ENCODE data around the gene C10orf105.
A peak's percentile ranks its signal among the peaks of the same experiment; 100 is the strongest.

Gene C10orf105

DNA sequence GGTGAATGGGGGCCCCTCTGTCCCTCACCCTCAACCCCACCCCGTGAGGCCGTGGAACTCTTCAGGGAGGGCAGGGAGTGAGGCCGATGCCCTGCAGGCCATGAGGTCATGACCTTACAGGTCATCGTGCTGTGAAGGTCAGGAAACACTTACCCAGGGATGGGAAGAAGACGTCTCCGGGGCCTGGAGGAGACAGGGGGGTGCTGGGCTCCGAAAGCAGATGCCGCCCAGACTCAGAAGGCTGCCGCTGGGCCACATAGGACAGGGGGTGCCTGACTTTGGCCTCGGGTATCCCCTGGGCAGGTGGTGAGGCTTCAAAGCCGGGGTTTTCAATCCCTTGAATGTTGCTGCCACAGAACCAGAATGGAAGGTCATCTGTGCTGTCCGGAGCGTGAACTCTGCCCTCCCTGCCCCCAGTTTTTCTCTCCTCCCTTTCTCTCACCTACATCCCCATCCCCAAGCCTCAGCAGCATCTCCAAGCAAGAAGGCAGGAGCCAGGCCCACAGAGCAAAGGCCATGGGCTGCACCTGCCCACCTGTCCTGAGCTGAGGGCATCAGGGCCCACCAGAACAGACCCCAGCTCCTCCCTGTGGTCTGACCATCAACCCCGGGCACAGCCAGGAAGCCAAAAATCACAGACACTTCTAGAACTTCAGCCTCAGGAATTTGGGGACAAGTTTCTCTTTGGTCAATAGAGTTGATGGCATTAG is 32.1 kb upstream of the C10orf105 start:
- DNase-seq (ENCODE audit: low read depth in 2 of 2) = no peak

DNA sequence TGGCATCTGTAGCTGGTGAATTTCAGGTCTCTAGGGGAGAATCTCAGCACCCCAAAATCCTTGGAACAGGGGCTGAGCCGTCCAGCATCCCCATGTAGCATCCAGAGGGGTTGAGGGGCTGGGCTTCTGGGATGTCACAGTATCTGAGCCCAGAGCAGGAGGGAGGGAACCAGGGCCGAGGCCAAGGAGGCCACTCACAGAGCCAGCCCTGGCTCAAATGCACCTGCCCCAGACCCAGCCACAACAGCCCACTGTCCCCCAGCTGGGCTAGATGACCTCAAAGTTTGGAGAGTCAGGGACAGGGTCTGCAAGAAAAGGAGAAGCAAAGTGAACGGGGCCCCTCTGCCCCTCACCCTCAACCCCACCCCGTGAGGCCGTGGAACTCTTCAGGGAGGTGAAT is 31.4 kb upstream of the C10orf105 start:
- DNase-seq (ENCODE audit: low read depth in 2 of 2) = no peak

DNA sequence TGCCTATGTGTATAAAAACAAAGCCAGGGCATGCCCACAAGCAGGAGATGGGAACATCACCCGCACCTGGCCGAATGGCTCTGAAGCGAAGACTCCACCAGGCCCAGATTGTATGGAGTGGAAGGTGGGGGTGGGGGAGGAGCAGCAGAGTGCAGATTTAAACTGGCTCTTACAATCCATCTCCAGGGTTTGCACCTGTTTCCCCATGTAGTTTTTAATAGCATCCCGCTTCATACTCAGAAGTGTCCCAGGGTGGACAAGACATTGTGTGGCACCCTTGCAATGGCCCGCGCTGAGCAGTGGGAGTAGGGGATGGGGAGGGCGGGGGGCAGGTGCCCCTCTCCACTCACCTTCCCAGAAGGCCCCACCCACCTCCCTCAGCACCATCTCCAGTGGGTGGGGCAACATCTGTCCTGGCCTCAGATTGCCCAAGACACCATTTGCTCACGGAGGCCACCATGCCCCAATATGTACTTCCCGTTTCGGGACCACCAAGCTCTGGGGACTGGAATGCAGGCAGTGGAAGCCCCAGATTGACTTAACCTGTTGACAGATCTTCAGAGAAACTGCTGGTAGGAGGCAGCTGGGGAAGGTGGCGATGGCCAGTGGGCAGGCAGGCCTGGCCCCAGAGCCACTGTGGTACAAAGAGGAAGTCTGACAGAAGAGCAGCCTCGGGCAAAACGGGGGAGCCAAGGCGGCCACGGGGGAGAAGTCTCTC is 30.7 kb upstream of the C10orf105 start:
- DNase-seq (ENCODE audit: low read depth in 2 of 2) = no peak

DNA sequence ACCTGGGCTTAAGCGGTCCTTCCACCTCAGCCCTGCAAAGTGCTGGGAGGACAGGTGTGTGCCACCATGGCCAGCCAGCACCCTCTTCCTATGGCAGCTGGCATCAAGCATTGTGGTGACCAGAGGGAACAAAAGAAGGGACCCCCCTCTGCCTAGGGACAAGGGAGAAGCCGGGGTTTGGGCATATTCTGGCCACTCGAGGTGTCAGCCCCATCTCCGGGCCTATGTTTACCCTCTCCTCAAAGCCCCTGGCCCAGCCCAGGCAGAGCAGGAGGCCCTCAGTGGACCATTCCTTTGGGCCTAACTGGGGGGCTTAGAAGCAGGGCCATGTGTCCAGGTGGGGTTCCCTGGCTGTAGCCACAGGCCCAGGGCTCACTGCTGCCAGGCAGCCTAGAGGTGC is 29.8 kb upstream of the C10orf105 start:
- no peak for DNase-seq (ENCODE audit: low read depth in 2 of 2)

DNA sequence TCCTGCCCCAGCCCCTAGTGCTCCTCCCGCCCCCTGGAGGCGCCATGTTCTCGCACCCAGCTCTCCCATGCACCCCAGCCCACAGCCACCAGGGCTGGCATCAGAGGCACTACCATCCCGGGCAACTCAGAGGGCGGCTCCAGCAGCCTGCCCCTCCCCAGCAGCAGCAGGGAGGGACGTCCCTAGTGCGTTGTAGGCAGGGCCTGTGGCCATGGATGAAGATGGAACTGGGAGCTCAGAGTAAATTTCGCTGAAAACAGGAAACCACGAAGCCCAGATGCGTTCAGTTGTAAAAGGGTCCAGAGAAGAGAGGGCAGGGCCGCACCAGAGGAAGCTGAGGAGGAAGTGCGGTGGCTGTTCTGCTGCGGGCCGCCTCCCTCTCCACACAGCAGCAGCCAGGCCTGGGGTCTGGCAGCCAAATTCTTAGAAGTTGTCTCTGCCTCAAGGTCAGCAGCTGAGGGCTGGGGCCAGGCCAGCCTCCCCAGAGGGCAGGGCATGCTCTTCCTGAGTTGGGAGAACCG is 29.2 kb upstream of the C10orf105 start:
- DNase-seq (ENCODE audit: low read depth in 2 of 2) = peak; percentile 67 to 73

DNA sequence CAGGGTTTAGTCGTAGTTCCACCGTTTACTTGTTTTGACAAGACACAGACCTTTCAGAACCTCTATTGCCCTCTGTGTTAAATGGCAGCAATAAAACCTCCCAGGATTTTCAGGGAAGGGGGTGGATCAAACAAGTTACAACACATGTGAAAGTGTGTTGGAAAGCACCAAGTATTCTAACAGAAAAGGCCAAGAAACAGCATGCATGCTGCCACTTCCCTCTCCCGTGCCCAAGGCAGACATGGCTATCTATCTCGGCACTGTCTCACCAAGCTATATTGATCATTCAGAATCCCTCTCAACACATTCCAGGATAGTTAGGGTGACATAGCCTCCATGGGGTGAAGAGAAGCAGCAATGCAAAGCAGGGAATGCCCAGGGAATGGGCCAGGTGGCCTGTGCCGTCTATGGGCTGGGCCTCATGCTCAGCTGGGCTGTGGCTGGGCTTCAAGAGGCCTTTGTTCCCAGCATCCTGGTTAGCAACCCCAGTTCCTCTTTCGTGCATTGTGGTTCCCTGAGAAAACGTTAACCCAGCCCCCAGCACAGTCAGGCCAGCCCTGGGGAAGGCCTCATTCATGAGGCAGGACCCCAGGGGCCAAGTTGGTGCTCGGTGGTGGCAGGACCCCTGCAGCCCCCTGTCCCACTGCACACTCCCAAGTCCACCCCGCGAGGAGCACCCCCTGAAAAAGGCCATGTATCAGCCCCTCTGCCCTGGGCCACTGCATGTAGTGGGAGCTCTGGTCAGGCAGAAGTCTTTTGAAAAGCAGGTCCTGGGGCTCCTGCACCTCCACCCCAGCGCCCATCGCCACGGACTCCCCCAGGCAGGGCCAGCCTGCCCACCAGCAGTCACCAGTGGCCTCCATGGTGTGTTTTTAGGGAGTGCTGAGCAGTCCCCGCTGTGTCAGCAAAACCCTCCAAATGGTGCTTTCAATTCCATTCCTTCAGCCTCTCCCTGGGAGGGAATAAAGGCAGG is 28.3 kb upstream of the C10orf105 start:
- no peak for DNase-seq (ENCODE audit: low read depth in 2 of 2)

DNA sequence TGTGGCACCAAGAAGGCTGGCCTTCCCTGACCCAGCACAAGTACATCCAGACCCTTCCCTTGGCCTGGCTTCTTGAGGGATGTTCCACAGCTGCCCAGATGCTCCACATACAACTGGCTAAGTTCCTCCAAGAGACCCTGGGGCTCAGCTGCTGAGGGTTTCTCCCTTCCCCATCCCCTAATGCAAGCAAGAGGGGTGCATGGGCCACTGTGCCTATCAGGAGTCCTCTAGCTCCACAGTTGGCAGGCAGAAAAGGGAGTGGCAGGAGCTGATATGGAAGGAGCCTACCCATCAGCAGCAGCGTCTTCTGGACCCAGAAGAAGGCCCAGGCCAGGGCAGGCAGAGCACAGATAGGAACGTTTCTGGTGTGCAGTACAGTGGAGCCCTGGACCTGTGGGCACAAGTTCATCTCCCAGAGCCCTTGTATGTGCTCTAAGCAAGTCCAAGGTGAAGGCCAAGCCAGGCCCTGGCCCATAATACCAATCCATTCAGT is 27.5 kb upstream of the C10orf105 start:
- DNase-seq (ENCODE audit: low read depth in 2 of 2) = no peak

DNA sequence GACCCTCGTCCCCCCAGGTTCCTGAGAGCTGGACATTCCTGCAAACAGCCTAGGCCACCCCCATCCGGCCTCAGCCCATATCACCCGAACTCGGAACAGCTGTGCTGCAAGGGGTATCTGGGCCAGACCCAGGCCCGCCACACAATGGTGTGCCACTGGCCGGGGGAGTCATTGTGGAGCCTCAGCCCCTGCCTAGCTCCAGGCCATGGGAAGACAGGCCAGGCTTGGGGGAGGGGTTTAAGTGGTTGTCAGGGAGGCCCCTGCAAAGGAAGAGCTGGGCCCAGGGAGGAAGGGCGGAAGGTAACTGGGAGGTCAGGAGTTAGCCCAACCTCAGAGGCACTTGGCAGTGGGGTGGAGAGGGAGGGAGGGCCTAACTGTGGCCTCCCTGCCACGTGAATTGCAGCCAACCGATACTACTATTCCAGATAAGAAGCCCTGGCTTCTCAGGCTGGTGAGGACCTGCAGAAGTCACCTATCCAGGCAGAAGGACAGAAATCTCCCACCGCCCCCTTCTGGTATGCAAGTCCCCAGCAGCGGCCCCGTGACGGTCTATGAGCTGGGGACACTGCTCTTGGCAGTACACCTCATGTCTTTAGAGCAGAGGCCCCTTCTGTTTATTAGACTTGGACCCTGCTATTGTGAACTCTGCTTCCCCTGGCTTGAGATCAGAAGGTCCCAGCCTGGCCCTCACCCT is 26.9 kb upstream of the C10orf105 start:
- no peak for DNase-seq (ENCODE audit: low read depth in 2 of 2)

DNA sequence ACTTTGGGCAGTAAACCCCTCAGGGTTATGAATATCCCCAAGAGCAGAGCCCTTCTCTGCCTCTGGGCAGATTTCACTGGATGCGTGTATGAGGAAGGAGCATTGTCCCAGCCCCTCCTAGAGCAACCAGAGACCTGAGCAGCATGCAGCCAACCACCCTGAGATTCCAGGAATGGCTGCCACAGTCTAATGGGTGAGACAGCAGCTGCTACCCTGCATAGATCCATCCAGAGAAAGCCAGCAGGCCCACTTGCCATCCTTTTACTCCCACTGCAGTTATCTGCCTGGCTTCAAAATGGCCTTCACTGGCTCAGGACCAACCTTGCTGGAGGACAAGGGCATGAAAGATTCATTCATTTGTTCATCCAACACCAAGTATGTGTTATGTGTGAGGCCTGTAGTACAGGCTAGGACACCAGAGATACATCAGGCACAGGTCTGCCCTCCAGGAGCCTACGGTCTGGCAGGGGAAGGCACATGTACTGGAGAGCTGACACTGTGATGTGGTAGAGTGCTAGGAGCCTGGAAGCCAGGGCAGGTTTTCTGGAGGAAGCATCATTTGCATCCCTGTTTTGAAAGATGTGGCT is 26.2 kb upstream of the C10orf105 start:
- no peak for DNase-seq (ENCODE audit: low read depth in 2 of 2)

DNA sequence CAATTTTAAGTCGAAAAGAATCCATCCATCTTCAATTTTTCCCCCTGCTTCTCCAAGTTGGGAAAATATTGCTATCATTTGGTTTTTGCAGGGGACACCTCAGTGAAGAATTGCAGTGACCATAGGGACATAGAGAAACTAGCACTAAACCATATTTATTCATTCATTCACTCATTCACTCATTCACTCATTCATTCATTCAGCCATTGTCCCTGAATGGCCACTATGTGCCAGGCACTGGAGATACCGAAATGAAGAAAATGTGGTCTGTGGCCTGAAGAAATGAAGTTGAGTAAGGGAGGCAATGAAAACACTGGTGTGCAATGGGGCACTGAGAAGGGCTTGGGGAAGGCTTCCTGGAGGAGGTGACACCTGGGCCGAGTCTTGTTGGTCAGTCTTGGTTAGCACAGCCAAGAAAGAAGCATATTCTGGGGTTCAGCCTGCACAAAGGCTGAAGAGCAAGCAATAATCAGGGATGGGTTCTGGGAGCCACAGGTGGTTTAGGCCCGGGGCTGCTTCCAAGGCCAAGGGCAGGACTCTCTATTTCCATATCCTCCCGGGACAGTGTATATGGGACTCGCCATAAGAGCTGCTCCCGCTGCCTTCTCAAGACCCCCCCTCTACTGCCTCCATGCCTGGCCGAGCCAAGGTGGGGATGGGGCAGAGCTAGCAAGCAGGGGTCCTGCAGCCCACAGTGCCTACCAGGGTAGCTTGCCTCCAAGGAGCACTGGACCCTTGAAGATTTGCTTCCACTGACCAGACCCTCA is 25.5 kb upstream of the C10orf105 start:
- DNase-seq (ENCODE audit: low read depth in 2 of 2) = no peak

DNA sequence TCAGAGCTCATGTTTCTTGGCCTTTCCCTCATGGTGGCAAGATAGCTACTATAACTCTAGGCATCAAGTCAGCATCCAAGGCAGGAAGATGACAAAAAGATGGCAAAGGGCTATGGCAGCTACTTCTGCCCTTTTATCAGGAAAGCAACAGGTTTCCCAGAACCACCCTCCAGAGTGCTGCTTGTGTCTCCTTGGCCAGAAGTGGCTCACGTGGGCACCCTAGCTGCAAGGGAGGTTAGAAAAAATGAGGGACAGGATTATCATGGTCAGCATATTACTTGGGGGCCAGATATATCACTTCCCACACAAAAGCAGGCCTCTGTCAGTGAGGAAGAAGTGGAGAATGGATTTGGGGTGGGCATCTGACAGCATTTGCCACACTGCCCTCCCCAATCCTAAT is 24.3 kb upstream of the C10orf105 start:
- DNase-seq (ENCODE audit: low read depth in 2 of 2) = no peak

DNA sequence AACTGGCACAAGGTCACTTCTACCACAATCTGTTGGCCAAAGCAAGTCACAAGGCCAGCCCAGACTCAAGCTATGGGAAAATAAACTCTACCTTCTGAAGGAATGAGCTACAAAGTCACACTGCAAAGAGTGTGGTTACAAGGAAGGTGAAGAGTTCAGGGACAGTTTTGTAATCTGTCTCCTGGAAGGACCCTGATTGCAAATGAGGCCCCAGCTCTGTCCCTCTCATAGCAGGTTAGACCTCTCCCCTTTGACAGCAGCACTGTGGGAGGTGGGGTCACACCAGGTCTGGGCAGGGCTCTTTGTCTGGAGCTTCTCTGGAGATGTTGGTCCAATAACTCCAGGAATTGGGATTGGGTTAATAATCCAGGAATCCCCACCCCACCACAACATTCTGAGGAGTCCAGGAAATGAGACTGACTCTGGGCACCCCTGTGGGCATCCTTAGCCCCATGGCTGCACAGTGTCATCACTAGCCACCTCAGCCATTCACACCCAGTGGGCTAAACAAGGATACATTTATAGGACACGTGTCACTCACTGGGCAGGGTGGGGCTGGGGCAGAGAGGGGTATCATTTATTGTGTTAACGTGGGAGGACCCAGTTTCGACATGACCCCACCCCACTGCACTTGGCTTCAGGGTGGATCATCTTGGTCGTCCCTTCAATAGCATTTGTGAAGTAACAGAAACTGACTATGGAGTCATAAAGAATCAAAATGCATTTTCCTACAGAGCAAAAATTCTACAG is 23.7 kb upstream of the C10orf105 start:
- no peak for DNase-seq (ENCODE audit: low read depth in 2 of 2)

DNA sequence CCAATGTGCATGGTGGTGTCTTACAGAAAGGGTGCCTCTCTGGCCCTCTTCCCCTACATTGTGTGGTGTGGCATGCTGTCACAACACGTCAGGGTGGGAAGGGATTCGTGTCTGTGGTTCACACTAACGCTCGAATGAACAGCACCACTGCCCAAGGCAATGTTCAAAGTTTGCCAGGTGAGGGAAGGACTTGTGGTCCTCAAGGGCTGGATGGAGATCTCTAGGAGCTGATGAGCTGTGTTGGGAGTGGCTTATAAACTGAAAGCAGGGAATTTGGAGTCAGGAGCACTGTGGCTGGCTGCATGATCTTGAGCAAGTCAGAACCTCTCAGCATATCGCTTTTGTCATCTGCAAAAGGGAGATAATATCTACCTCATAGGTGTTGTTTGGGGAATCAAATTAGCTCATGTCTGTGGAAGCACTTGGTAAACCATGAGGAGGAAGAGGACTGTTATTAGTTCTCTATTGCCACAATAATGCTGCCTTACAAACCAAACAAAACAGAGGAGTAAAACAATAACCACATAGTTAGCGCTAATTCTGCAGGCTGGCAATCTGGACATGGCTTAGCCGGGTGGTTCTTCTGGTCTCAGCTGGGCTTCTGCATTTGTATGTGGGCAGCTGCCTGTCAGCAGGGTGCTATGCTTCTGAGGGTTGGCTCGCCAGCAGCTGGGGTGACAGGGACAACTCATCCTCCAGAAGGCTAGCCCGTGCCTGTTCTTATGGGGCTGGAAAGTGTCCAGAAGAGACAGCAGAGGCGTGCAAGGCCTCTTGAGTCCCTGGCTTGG is 22.9 kb upstream of the C10orf105 start:
- no peak for DNase-seq (ENCODE audit: low read depth in 2 of 2)

DNA sequence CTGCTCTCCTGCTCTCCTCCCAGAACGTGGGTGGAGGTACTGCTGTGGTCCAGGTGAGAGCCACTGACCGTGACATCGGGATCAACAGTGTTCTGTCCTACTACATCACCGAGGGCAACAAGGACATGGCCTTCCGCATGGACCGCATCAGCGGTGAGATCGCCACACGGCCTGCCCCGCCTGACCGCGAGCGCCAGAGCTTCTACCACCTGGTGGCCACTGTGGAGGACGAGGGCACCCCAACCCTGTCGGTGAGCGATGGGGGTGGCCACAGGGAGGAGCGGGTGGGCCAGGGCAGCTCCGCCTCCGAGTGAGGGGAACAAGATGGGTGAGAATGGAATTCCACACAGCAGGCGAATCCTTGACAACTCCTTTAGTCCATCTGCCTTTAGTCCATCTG is 22.1 kb upstream of the C10orf105 start:
- no peak for DNase-seq (ENCODE audit: low read depth in 2 of 2)

DNA sequence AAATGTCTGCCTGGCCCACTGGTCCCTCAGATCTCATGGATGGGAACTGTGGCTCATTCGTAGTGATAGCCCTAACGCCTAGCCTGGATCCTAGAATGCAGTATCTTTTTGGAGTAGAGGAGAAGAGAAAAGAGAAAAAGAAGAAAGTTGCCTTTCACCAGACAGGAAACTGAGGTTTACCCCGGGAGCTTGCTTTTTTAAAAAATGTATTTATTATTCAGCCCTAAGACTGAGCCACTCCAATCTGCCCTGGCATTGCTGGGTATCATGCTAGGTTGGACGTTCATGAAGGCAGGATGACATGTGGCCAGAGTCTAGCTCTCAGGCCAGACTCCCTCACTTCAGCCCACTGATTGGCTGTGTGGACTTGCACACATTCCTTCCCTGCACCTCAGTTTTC is 21.5 kb upstream of the C10orf105 start:
- no peak for DNase-seq (ENCODE audit: low read depth in 2 of 2)

DNA sequence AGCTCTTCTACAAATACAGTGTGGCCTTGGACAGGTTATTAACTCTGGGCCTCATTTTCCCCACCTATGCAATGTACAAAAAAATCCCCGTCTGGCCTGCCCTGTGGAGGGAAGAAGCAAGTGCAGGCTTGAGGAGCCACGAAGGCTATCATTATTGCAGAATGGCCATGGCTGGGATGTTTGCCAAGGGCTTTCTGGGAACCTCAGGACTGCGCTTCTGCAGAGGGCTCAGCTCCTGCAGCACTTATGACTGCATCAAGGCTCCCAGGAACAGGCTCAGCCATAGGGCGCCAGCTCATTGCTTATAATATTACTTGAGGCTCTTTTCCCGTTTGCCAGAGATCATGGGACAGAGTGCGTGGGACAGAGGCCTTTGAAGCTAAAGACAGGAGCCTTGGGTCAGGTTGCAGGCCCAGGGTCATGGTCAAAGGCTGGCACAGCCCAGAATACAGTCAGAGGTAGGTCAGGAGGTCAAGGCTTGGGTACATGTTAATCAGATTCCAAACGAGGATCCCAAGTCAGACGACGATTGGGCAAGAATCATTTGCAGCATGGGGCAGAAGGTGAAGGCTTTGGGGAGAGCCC is 20.6 kb upstream of the C10orf105 start:
- no peak for DNase-seq (ENCODE audit: low read depth in 2 of 2)

DNA sequence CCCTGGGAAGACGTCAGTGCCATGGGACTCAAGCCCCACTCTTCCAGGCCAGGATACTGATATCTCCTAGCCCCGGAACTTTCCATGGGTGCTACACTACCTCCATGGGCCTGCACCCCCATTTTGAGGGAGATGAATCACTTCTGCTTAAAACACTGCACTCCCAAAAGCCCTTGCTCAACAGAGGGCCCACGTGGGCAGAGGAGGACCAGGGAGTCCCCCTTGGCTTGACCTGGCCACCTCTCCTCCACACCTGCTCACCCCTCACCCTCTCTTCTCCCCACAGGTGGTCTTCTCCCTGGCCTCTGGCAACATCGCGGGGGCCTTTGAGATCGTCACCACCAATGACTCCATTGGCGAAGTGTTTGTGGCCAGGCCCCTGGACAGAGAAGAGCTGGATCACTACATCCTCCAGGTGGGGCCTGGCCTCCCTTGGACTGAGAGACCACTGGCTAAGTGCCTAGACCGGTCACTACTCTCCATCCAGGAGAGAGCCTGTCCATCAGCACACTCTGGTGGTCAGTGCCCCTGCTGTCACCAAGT is 19.9 kb upstream of the C10orf105 start:
- DNase-seq (ENCODE audit: low read depth in 2 of 2) = no peak

DNA sequence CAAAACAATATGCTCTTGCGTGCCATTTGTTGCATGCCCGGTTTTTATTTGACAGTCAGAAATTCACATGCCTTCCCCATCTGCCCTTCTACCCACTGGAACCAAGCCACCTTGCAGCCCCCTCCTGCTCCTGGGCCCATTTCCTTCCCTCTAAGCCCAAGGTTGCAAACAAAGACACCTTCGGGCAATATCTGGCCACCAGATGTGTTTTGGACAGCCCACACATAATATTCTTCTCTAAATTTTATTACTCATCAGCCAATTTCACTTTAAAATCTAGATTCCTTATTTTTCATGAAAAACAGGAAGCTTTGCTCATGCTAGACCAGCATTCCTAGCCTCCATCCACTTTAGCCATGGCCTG is 18.2 kb upstream of the C10orf105 start:
- DNase-seq (ENCODE audit: low read depth in 2 of 2) = no peak

All from stimulated activated CD4-positive, alpha-beta T cell treated with anti-CD3 and anti-CD28 coated beads, Interleukin-15, amount 100 ng/mL, for 48 hours (primary cell).